Hematopoietic multipotent progenitor cell (in vitro differentiated cells): Measurements from ENCODE around the gene CYP27C1. TPM values are rescaled to one million over a fixed set of nuclear protein-coding genes. Genes with fewer than 3 reads are reported as not detected.
"Not testable (repeated sequence)": the region's sequence is repeated elsewhere in the genome, so short reads cannot be mapped to it uniquely, and the experiment has no call there.

Experiments used
- DNase-seq, 3 donors: peaks; one replicate each; pipeline ENCODE4 v3.0.0-alpha.2; 2011 to 2015; ENCODE audit warnings: low read depth in 2 of 3, low spot score in 2 of 3
- total RNA-seq: library from RNA; depleted of rRNA; stranded (reverse); fragments of >200 nt; gene quantifications from one replicate; pipeline ENCODE4 v1.2.3, GENCODE V29; 2012

Gene CYP27C1
- total RNA-seq = not detected

GRCh38 chr2:127220102-127220767 is at the start of gene CYP27C1:
TSS of gene CYP27C1 (minus strand) at chr2:127220299. CDS start at chr2:127220270, 29 bp downstream.
- peak in 1 of 3 donors; percentile 45 for DNase-seq

GRCh38 chr2:127261804-127262406 is 41.8 kb upstream of the CYP27C1 start:
- no peak for DNase-seq

- no peak for DNase-seq
Measured at GRCh38 chr2:127259355-127259754, 39.3 kb upstream of the CYP27C1 start.

- DNase-seq = no peak
Measured at GRCh38 chr2:127256866-127257265, 36.8 kb upstream of the CYP27C1 start.

GRCh38 chr2:127256381-127256780 is 36.3 kb upstream of the CYP27C1 start:
- DNase-seq = no peak

GRCh38 chr2:127255721-127256120 is 35.6 kb upstream of the CYP27C1 start:
- DNase-seq = no peak

GRCh38 chr2:127255146-127255545 is 35.0 kb upstream of the CYP27C1 start:
- no peak for DNase-seq

GRCh38 chr2:127254386-127254981 is 34.4 kb upstream of the CYP27C1 start:
- no peak for DNase-seq

GRCh38 chr2:127241184-127241583 is 21.1 kb upstream of the CYP27C1 start:
- not testable (repeated sequence) for DNase-seq

GRCh38 chr2:127239395-127239794 is 19.3 kb upstream of the CYP27C1 start:
- no peak for DNase-seq

- DNase-seq = not testable (repeated sequence)
Measured at GRCh38 chr2:127237768-127238167, 17.7 kb upstream of the CYP27C1 start.

GRCh38 chr2:127235082-127235702 is 15.1 kb upstream of the CYP27C1 start:
- no peak for DNase-seq

- DNase-seq = no peak
Measured at GRCh38 chr2:127233710-127234109, 13.6 kb upstream of the CYP27C1 start.

- DNase-seq = no peak
Measured at GRCh38 chr2:127231130-127231865, 11.2 kb upstream of the CYP27C1 start.

GRCh38 chr2:127229555-127229954 is 9.5 kb upstream of the CYP27C1 start:
- no peak for DNase-seq

- no peak for DNase-seq
Measured at GRCh38 chr2:127228102-127228501, 8.0 kb upstream of the CYP27C1 start.

GRCh38 chr2:127227264-127227660 is 7.2 kb upstream of the CYP27C1 start:
- DNase-seq = not testable (repeated sequence)

GRCh38 chr2:127226520-127227263 is 6.6 kb upstream of the CYP27C1 start:
- DNase-seq = peak in 1 of 3 donors; percentile 40

GRCh38 chr2:127226132-127226519 is 6.0 kb upstream of the CYP27C1 start:
- no peak for DNase-seq
